Right lobe of liver (tissue), 6 donors: ENCODE measurements around the gene PPP2R5C. TPM values are rescaled to one million over a fixed set of nuclear protein-coding genes. Genes with fewer than 3 reads are reported as not detected.

Experiments
- ATAC-seq, 4 donors: fragments of 200-7000 bp; cut with Tn5 transposase; one replicate each; pipeline ENCODE4 v1.9.1; 2020; ENCODE audit warnings: mild to moderate bottlenecking in 4 of 4, moderate library complexity in 4 of 4
- DNase-seq, 3 donors: peaks; one replicate each; pipeline ENCODE4 v3.0.0-alpha.2; 2020
- H3K27ac ChIP-seq, 3 donors: fragments of 200-600 bp; one replicate each; pipeline ENCODE4 v1.8.0; 2022
- H3K27me3 ChIP-seq, 2 donors: fragments of 200-600 bp; one replicate each; pipeline ENCODE4 v1.8.0; 2022
- H3K36me3 ChIP-seq, 4 donors: fragments of 200-600 bp; sonication (generic) in 1 of 4; one replicate each; pipeline versions ENCODE4 v1.5.1 to v1.8.0; 2017 to 2022; ENCODE audit warnings: control low read depth in 1 of 4
- H3K4me1 ChIP-seq, 4 donors: fragments of 200-600 bp; sonication (generic) in 1 of 4; one replicate each; pipeline versions ENCODE4 v1.5.1 to v1.8.0; 2017 to 2022; ENCODE audit warnings: control low read depth in 1 of 4
- H3K4me3 ChIP-seq, 3 donors: fragments of 200-600 bp; one replicate each; pipeline ENCODE4 v1.8.0; 2022
- H3K9me3 ChIP-seq, 4 donors: fragments of 200-600 bp; sonication (generic) in 1 of 4; one replicate each; pipeline versions ENCODE4 v1.5.1 to v1.8.0; 2017 to 2022; ENCODE audit warnings: control low read depth in 1 of 4
- POLR2A ChIP-seq: fragments of 450-650 bp; IDR thresholded peaks from one replicate; pipeline ENCODE4 v1.6.1; 2017; ENCODE audit warnings: antibody characterized with exemption, mild to moderate bottlenecking
- WGBS: methylation state at CpG from one replicate; pipeline ENCODE4 v1.1.6; 2018; ENCODE audit warnings: low coverage, low lambda C conversion rate; ENCODE audit not compliant: insufficient coverage; ENCODE audit errors: missing lambda C conversion rate; 5-methylcytosine and 5-hydroxymethylcytosine counted together
- intact Hi-C, 2 donors: fragments of 100-400 bp; cut with DNase I; formaldehyde crosslinking; loops; one replicate each; pipeline versions ENCODE4 v1.11.2 to v1.14.1; 2022
- total RNA-seq, 6 experiments: library from RNA; depleted of rRNA in 2 of 6; stranded (reverse); fragments of >200 nt in 2 of 6; fragmentation: NEBNext Ultra II Directional in 3 of 6; extraction: Animal tissue kit (Norgen Biotek cat#: 25700) in 3 of 6; gene quantifications; one replicate each; pipeline versions ENCODE4 v1.1.0 to v1.2.4, GENCODE V29; 2016 to 2023
- TF ChIP-seq, protein P1 (sequence below), 4 donors: fragments of 200-600 bp in 3 of 4; fragments of 450-650 bp in 1 of 4; IDR thresholded peaks; one replicate each; pipeline versions ENCODE4 v1.5.1 to v1.8.0; 2016 to 2022; ENCODE audit warnings: antibody characterized with exemption in 4 of 4, mild to moderate bottlenecking in 2 of 4
- donor health status: DM: no; HTN: yes; CAD: no.
- donor health status: DM: no; HTN: no; CAD: no.
- donor health status: DM: no; HTN: no; CAD: no.
- donor health status: DM: no; HTN: yes; CAD: no.
- donor health status: DM: no; HTN: yes; CAD: no.

PPP2R5C gene
- total RNA-seq, 6 experiments from 2014 or later, result 44.9 to 74.5 (median 55.3) TPM

DNA sequence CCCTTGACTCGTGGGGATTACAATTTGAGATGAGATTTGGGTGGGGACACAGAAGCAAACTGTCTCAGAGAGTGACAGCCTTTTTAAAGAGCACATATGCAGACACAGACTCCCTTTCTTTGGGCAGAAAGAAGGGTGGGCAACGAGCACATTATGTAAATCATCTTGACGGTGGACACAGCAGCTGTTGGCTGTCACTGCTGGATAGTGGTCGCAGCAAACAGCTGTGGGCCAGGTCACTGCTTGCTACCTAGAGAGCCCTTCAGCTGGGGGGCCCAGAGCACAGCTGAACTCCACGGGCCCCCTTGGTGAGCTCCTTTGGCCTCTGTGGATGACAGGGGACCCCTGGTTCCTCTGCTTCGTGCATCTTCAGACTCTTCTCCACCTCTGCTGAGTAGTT, 23.1 kb downstream of the PPP2R5C start:
- no CpG with 5 or more reads among the region's 6 CpGs for WGBS
- H3K4me3 ChIP-seq, result no peak overlapping the region
- no peaks in the 10 kb centered on the region for H3K36me3 ChIP-seq
- intact Hi-C loops, result no loop called here
- no peaks in the 10 kb centered on the region for H3K27me3 ChIP-seq
- no peak overlapping the region for H3K27ac ChIP-seq
- no peaks in the 10 kb centered on the region for H3K9me3 ChIP-seq
- H3K4me1 ChIP-seq, result peaks cover 0 to 11% (median 3%) of the 10 kb centered on the region in 4 donors
- DNase-seq, result no peak
- TF ChIP-seq POLR2A, result no peak
- TF ChIP-seq, protein P1, sequence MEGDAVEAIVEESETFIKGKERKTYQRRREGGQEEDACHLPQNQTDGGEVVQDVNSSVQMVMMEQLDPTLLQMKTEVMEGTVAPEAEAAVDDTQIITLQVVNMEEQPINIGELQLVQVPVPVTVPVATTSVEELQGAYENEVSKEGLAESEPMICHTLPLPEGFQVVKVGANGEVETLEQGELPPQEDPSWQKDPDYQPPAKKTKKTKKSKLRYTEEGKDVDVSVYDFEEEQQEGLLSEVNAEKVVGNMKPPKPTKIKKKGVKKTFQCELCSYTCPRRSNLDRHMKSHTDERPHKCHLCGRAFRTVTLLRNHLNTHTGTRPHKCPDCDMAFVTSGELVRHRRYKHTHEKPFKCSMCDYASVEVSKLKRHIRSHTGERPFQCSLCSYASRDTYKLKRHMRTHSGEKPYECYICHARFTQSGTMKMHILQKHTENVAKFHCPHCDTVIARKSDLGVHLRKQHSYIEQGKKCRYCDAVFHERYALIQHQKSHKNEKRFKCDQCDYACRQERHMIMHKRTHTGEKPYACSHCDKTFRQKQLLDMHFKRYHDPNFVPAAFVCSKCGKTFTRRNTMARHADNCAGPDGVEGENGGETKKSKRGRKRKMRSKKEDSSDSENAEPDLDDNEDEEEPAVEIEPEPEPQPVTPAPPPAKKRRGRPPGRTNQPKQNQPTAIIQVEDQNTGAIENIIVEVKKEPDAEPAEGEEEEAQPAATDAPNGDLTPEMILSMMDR (IDR thresholded peaks at IDR 0.05), result no peak
- ATAC-seq, result no peak

DNA sequence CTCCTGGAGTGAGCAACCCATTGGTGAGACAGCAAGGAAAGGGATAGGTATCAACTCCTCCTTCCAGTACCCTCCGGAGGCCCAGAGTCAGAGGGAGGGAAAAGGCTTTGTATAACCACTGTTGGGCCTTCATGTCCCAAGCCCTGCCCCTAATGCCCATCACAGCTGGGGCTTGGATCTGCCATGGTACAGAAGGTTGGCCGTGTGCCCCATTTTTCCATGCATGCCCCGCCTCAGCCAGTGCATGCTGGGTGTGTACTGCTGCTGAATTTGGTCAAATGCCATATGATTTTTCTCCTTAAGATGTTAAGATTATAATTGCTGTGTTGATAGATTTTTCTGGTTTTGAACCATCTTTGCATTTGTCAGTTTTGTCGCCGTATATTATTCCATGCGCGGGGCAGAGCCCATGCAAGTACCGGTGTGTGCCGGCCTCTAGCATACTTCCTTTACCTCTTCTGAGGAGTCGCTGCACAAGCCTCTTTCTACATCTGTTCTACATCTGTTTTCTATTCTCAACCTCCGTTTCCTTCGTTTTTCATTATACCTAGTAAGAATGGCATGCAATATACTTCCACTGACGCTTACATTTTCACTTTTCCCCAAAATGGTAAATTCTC, 26.6 kb downstream of the PPP2R5C start:
- ATAC-seq (no peak), DNase-seq (no peak)
- TF ChIP-seq POLR2A, result no peak
- TF ChIP-seq, protein P1 (IDR thresholded peaks at IDR 0.05), result no peak
- WGBS, result 97% methylated on average over 13 of the region's 13 CpGs
- no peak overlapping the region for H3K4me3 ChIP-seq
- no peak overlapping the region for H3K27ac ChIP-seq
- H3K27me3 ChIP-seq, result no peaks in the 10 kb centered on the region
- intact Hi-C loops, result no loop called here
- H3K36me3 ChIP-seq, result no peaks in the 10 kb centered on the region
- H3K9me3 ChIP-seq, result no peaks in the 10 kb centered on the region
- H3K4me1 ChIP-seq, result peaks cover 0 to 8% (median 0%) of the 10 kb centered on the region in 4 donors

DNA sequence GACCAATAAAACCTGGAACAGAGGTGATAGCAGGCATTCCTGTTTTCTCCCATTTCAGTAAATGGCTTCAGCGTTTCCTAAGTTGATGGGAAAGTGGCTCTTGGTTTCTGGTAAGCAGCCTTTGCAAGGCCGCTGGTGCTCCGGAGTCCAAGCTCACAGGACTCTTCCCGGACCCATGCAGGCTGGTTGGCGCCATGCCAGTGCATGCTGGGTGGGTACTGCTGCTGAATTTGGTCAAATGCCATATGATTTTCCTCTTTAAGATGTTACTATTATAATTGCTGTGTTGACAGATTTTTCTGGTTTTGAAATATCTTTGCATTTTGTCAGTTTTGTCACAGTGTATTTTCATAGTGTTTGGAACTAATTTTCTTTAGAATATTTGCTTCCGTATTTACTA, 27.7 kb downstream of the PPP2R5C start:
- Histone ChIP-seq H3K4me1 (peaks cover 0 to 8% (median 0%) of the 10 kb centered on the region in 4 donors), H3K27me3 (no peaks in the 10 kb centered on the region), H3K4me3 (no peak overlapping the region), H3K9me3 (no peaks in the 10 kb centered on the region), H3K27ac (no peak overlapping the region), H3K36me3 (no peaks in the 10 kb centered on the region)
- intact Hi-C loops, result no loop called here
- 69% methylated on average over 6 of the region's 6 CpGs for WGBS
- no peak for TF ChIP-seq POLR2A
- TF ChIP-seq, protein P1 (IDR thresholded peaks at IDR 0.05), result no peak
- ATAC-seq, result no peak
- DNase-seq, result no peak

DNA sequence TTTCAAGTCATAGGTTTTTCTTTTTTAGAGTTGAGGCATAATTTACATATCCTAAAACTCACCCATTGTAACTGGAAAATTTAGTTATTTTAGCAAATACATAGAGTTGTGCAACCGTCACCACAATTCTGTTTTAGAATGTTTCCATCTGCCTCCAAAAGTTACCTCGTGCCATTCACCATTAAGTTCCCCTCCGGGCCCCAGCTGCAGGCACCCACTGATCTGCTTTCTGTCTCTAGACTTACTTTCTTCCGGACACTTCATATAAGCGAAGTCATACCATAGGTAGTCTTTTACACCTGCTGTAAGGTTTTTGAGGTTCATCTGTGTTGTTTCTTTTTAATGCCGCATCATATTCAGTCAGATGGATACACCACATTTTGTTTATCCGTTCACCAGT, 28.7 kb downstream of the PPP2R5C start:
- Histone ChIP-seq H3K4me1 (peaks cover 0 to 8% (median 0%) of the 10 kb centered on the region in 4 donors), H3K27me3 (no peaks in the 10 kb centered on the region), H3K4me3 (no peak overlapping the region), H3K9me3 (no peaks in the 10 kb centered on the region), H3K36me3 (no peaks in the 10 kb centered on the region), H3K27ac (no peak overlapping the region)
- ATAC-seq (no peak), DNase-seq (no peak)
- intact Hi-C loops, result no loop called here
- WGBS, result 74% methylated on average over 7 of the region's 7 CpGs
- TF ChIP-seq POLR2A, result no peak
- TF ChIP-seq, protein P1 (IDR thresholded peaks at IDR 0.05), result no peak
